HepG2 (cell line): ENCODE results near the gene CASD1. TPM values are rescaled to one million over a fixed set of nuclear protein-coding genes. Genes with fewer than 3 reads are reported as not detected.
A peak's percentile ranks its signal among the peaks of the same experiment; 100 is the strongest.

ENCODE experiments used
- ATAC-seq: fragments of 200-7000 bp; cut with Tn5 transposase; 3 replicates; pipeline ENCODE4 v1.9.1; 2020; ENCODE audit warnings: mild to moderate bottlenecking, moderate library complexity
- BruUV-seq: library from RNA; stranded (reverse); fragments of 400-500 nt; replicated peaks from 2 replicates; lab custom pipeline; 2021; lab: Mats Ljungman, UMichigan
- CTCF ChIA-PET: fragments of 300-600 bp; formaldehyde crosslinking; extraction: SDS; loops from one replicate; lab custom pipeline; 2021; ENCODE audit warnings: low total read pairs, inconsistent platforms, low intra/inter-chr PET ratio; lab: Yijun Ruan, JAX
- POLR2A ChIA-PET: fragments of 350-600 bp; sonication (Branson Sonifier 250); formaldehyde crosslinking; loops from one replicate; lab custom pipeline; 2020; ENCODE audit warnings: antibody characterized with exemption, inconsistent platforms; lab: Yijun Ruan, JAX
- DNase-seq: peaks from one replicate; pipeline ENCODE4 v3.0.0-alpha.2; 2015; ENCODE audit warnings: low spot score
- FAIRE-seq: peaks from 3 replicates; lab custom pipeline; 2011; peaks lifted over from hg19 to GRCh38; lab: Jason Lieb, UNC
- H2AFZ ChIP-seq: one replicate; pipeline ENCODE4 v1.6.1; 2011; ENCODE audit warnings: low read length, inconsistent platforms
- H3K27ac ChIP-seq: fragments of 300-600 bp; 3 replicates; pipeline ENCODE4 v1.8.0; 2011; ENCODE audit warnings: mixed run types, mild to moderate bottlenecking, mixed read lengths, low read length, inconsistent platforms; ENCODE audit not compliant: insufficient read depth; ENCODE audit errors: extremely low read length
- H3K27me3 ChIP-seq, 2 experiments: fragments of 200-600 bp in 1 of 2; 2 replicates in 1 of 2; 3 replicates in 1 of 2; pipeline versions ENCODE4 v1.6.0 to v1.8.0; 2011; ENCODE audit warnings: low read length in 2 of 2, mild to moderate bottlenecking in 2 of 2, moderate library complexity in 2 of 2, inconsistent platforms in 1 of 2; ENCODE audit not compliant: insufficient read depth in 2 of 2, control insufficient read depth in 1 of 2
- H3K36me3 ChIP-seq, 2 experiments: fragments of 200-600 bp in 1 of 2; replicated peaks in 1 of 2; 2 replicates in 1 of 2; 3 replicates in 1 of 2; pipeline versions ENCODE4 v1.5.1 to v1.8.0; 2011; ENCODE audit warnings: low read length in 2 of 2, inconsistent platforms in 1 of 2; ENCODE audit not compliant: insufficient read depth in 2 of 2, control insufficient read depth in 1 of 2
- H3K4me1 ChIP-seq: 2 replicates; pipeline ENCODE4 v1.5.1; 2012; ENCODE audit warnings: low read length, inconsistent platforms; ENCODE audit not compliant: insufficient read depth
- H3K4me2 ChIP-seq: 2 replicates; pipeline ENCODE4 v1.6.0; 2011; ENCODE audit warnings: low read depth, low read length, inconsistent platforms
- H3K4me3 ChIP-seq, 3 experiments: fragments of 200-600 bp in 1 of 3; sonication (generic), shearing (Covaris generic) in 1 of 3; replicated peaks in 1 of 3; 2 replicates each; pipeline ENCODE4 v1.5.1; 2011 to 2016; ENCODE audit warnings: low read length in 3 of 3, inconsistent platforms in 2 of 3, low read depth in 2 of 3, mild to moderate bottlenecking in 2 of 3, control low read depth in 1 of 3, mixed read lengths in 1 of 3; ENCODE audit not compliant: insufficient read depth in 1 of 3
- H3K79me2 ChIP-seq: one replicate; pipeline ENCODE4 v1.6.1; 2011; ENCODE audit warnings: low read length, inconsistent platforms; ENCODE audit not compliant: insufficient read depth
- H3K9ac ChIP-seq: 2 replicates; pipeline ENCODE4 v1.6.0; 2011; ENCODE audit warnings: mild to moderate bottlenecking, low read depth, low read length, inconsistent platforms; ENCODE audit not compliant: insufficient read depth
- H3K9me3 ChIP-seq: 2 replicates; pipeline ENCODE4 v1.5.1; 2012; ENCODE audit warnings: mild to moderate bottlenecking, low read length
- H4K20me1 ChIP-seq: 2 replicates; pipeline ENCODE4 v1.6.0; 2011; ENCODE audit warnings: inconsistent platforms, mild to moderate bottlenecking, low read length, moderate library complexity; ENCODE audit not compliant: insufficient read depth
- AGO2 ChIP-seq: fragments of 200-400 bp; formaldehyde crosslinking; optimal IDR thresholded peaks from 2 replicates; pipeline ENCODE3; 2017; ENCODE audit warnings: mild to moderate bottlenecking, low read depth, low read length, moderate library complexity
- ATF7-NPFF ChIP-seq: sonication (generic); formaldehyde crosslinking; IDR thresholded peaks from 2 replicates; pipeline ENCODE4 v1.8.1; 2023; ENCODE audit warnings: mild to moderate bottlenecking, low read depth, missing genetic modification reagents, moderate library complexity
- DRAP1 ChIP-seq: IDR thresholded peaks from 2 replicates; pipeline ENCODE4 v1.6.1; 2016; ENCODE audit warnings: missing genetic modification reagents, missing compliant biosample characterization
- FLYWCH1 ChIP-seq: sonication (generic); formaldehyde crosslinking; IDR thresholded peaks from 2 replicates; pipeline ENCODE4 v1.8.1; 2023; ENCODE audit warnings: mild to moderate bottlenecking, missing genetic modification reagents
- GTF2F1 ChIP-seq: fragments of 150-350 bp; IDR thresholded peaks from 2 replicates; pipeline ENCODE4 v1.6.1; 2014; ENCODE audit warnings: low read length
- HIC2 ChIP-seq: sonication (generic); formaldehyde crosslinking; IDR thresholded peaks from 2 replicates; pipeline ENCODE4 v1.9.0; 2022; ENCODE audit warnings: low read depth, missing genetic modification reagents
- NR2C2 ChIP-seq: sonication (generic); formaldehyde crosslinking; IDR thresholded peaks from 2 replicates; pipeline ENCODE4 v1.4.0; 2020; ENCODE audit warnings: missing genetic modification reagents, mild to moderate bottlenecking, moderate library complexity, borderline replicate concordance
- POGK ChIP-seq: sonication (generic); formaldehyde crosslinking; conservative IDR thresholded peaks from 2 replicates; pipeline ENCODE4 v1.8.0; 2022; ENCODE audit warnings: mild to moderate bottlenecking, moderate library complexity, missing genetic modification reagents
- POLR2G ChIP-seq: fragments of 200-400 bp; formaldehyde crosslinking; IDR thresholded peaks from 2 replicates; pipeline ENCODE4 v1.6.1; 2018; ENCODE audit warnings: mild to moderate bottlenecking, low read depth, low read length, moderate library complexity
- RBAK ChIP-seq: sonication (generic); formaldehyde crosslinking; IDR thresholded peaks from 2 replicates; pipeline ENCODE4 v1.5.1; 2020; ENCODE audit warnings: mild to moderate bottlenecking, missing genetic modification reagents
- TBL1XR1 ChIP-seq: fragments of 150-350 bp; IDR thresholded peaks from 2 replicates; pipeline ENCODE4 v1.6.1; 2014; ENCODE audit warnings: borderline replicate concordance, low read length; ENCODE audit not compliant: partially characterized antibody
- THYN1 ChIP-seq: sonication (generic); formaldehyde crosslinking; IDR thresholded peaks from 2 replicates; pipeline ENCODE4 v1.8.1; 2023; ENCODE audit warnings: low read depth, mild to moderate bottlenecking, moderate library complexity, missing genetic modification reagents, borderline replicate concordance
- ZNF451 ChIP-seq: sonication (generic); formaldehyde crosslinking; IDR thresholded peaks from 2 replicates; pipeline ENCODE4 v1.5.0; 2020; ENCODE audit warnings: mild to moderate bottlenecking, missing genetic modification reagents
- ZNF572 ChIP-seq: sonication (generic); formaldehyde crosslinking; IDR thresholded peaks from 2 replicates; pipeline ENCODE4 v1.5.1; 2020; ENCODE audit warnings: mild to moderate bottlenecking, missing genetic modification reagents
- ZNF577 ChIP-seq: sonication (generic); formaldehyde crosslinking; IDR thresholded peaks from 2 replicates; pipeline ENCODE4 v1.4.0; 2020; ENCODE audit warnings: mild to moderate bottlenecking, low read depth, missing genetic modification reagents, borderline replicate concordance
- ZNF605 ChIP-seq: sonication (generic); formaldehyde crosslinking; IDR thresholded peaks from 2 replicates; pipeline ENCODE4 v1.8.0; 2022; ENCODE audit warnings: mild to moderate bottlenecking, missing genetic modification reagents
- ZNF747 ChIP-seq: sonication (generic); formaldehyde crosslinking; IDR thresholded peaks from 2 replicates; pipeline ENCODE4 v1.8.1; 2023; ENCODE audit warnings: missing genetic modification reagents, mild to moderate bottlenecking, borderline replicate concordance
- WGBS: methylation state at CpG from one replicate; pipeline ENCODE4 v1.1.6; 2017; ENCODE audit warnings: low lambda C conversion rate; 5-methylcytosine and 5-hydroxymethylcytosine counted together
- in situ Hi-C: cut with HindIII; loops from 2 replicates; pipeline ENCODE4 v1.10.0; 2017; ENCODE audit warnings: low pct_unique_long_range_greater_than_20kb; ENCODE audit not compliant: extremely low pct_ligation_motif_present
- intact Hi-C: fragments of 100-400 bp; cut with micrococcal nuclease; formaldehyde crosslinking; loops from one replicate; pipeline ENCODE4 v1.10.0; 2022; ENCODE audit not compliant: unreplicated experiment
- polyA plus RNA-seq, 8 experiments: library from polyadenylated mRNA; depleted of rRNA in 3 of 8; stranded (reverse) in 7 of 8; unstranded in 1 of 8; fragments of >200 nt; fragmentation: Illumina TruSeq in 4 of 8; extraction: Trizol in 4 of 8; gene quantifications; 2 replicates each; pipeline versions ENCODE4 v1.2.1 to v1.2.3, GENCODE V29; 2011 to 2016; ENCODE audit warnings: low read depth in 4 of 8, missing spikeins in 1 of 8, mixed read lengths in 1 of 8; ENCODE audit not compliant: insufficient read depth in 1 of 8
- total RNA-seq, 5 experiments: library from RNA; depleted of rRNA; stranded (reverse); fragments of >200 nt; fragmentation: Illumina TruSeq; extraction: Trizol; gene quantifications; 2 replicates each; pipeline ENCODE4 v1.2.3, GENCODE V29; 2016; ENCODE audit warnings: low read depth in 1 of 5

CASD1 gene
- total and polyA plus RNA-seq, 2 of the 13 experiments (the other 11 are each of a cell fraction or from before 2014, with no cell fraction given) = 22.9 to 32.6 TPM

GRCh38 chr7:94509887-94510581, 425 bp downstream of the CASD1 start:
- ChIA-PET POLR2A (interaction anchor here (1.2 to 2.4 kb wide), 2 partner anchors 145 to 148 kb away, joined by 3 to 7 read pairs; partner anchors contain the start of gene SGCE), CTCF (interaction anchor here (0.7 kb wide), 1 partner anchor 60 kb away, joined by 3 read pairs; no protein-coding TSS in a partner anchor)
- Histone ChIP-seq H3K4me2 (peak overlapping the region; percentile 82), H3K36me3 (no peaks in the 10 kb centered on the region), H3K79me2 (peaks cover 48% of the 10 kb centered on the region), H3K27me3 (no peaks in the 10 kb centered on the region), H3K9ac (peak overlapping the region; percentile 96), H4K20me1 (peaks cover 4% of the 10 kb centered on the region), H3K27ac (peak overlapping the region; percentile 96), H2AFZ (no peak overlapping the region), H3K4me3 (peak overlapping the region; percentile 66 to 83 (median 83)), H3K4me1 (peaks cover 73% of the 10 kb centered on the region), H3K9me3 (no peaks in the 10 kb centered on the region)
- WGBS = 4% methylated on average over 5 of the region's 75 CpGs
- DNase-seq = peak; percentile 59
- intact Hi-C loops = loop anchor here (1.0 to 5.0 kb wide), 2 partner anchors 58 to 147 kb away; no protein-coding TSS in a partner anchor
- FAIRE-seq = no peak
- BruUV-seq = no TSS peak
- peak; percentile 86 for ATAC-seq
- in situ Hi-C loops = no loop called here
- peak; percentile 63; the same call in 1 of the 2 replicates for TF ChIP-seq ZNF605
- TF ChIP-seq TBL1XR1 = no peak
- peak; percentile 14 for TF ChIP-seq NR2C2 (CRISPR knock-in tag)
- no peak for TF ChIP-seq POGK
- peak; percentile 63 for TF ChIP-seq AGO2
- no peak for TF ChIP-seq THYN1 (CRISPR knock-in tag)
- TF ChIP-seq GTF2F1 = no peak
- TF ChIP-seq ZNF572 = no peak
- no peak for TF ChIP-seq ZNF747 (CRISPR knock-in tag)
- no peak for TF ChIP-seq RBAK
- TF ChIP-seq FLYWCH1 (CRISPR knock-in tag) = no peak
- TF ChIP-seq ZNF577 (CRISPR knock-in tag) = no peak
- TF ChIP-seq ZNF451 (CRISPR knock-in tag) = peak; percentile 34; the same call in 1 of the 2 replicates
- TF ChIP-seq DRAP1 (CRISPR knock-in tag) = 0 out of 2 replicates have a peak, but pooled peaks have one; percentile 8
- 0 out of 2 replicates have a peak, but pooled peaks have one; percentile 17 for TF ChIP-seq HIC2 (CRISPR knock-in tag)
- peak; percentile 61 for TF ChIP-seq POLR2G
- TF ChIP-seq ATF7-NPFF (CRISPR knock-in tag) = no peak; the same call in 1 of the 2 replicates
